HG02678 (cell line): ENCODE results near the gene CCNF.
"Not testable (repeated sequence)": the region's sequence is repeated elsewhere in the genome, so short reads cannot be mapped to it uniquely, and the experiment has no call there.

Experiments
- ATAC-seq: cut with Tn5 transposase; IDR thresholded peaks from one replicate; pipeline ENCODE4 v1.9.1; 2021; ENCODE audit warnings: mild to moderate bottlenecking, moderate library complexity; ENCODE audit not compliant: unreplicated experiment

Gene CCNF, protein sequence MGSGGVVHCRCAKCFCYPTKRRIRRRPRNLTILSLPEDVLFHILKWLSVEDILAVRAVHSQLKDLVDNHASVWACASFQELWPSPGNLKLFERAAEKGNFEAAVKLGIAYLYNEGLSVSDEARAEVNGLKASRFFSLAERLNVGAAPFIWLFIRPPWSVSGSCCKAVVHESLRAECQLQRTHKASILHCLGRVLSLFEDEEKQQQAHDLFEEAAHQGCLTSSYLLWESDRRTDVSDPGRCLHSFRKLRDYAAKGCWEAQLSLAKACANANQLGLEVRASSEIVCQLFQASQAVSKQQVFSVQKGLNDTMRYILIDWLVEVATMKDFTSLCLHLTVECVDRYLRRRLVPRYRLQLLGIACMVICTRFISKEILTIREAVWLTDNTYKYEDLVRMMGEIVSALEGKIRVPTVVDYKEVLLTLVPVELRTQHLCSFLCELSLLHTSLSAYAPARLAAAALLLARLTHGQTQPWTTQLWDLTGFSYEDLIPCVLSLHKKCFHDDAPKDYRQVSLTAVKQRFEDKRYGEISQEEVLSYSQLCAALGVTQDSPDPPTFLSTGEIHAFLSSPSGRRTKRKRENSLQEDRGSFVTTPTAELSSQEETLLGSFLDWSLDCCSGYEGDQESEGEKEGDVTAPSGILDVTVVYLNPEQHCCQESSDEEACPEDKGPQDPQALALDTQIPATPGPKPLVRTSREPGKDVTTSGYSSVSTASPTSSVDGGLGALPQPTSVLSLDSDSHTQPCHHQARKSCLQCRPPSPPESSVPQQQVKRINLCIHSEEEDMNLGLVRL

GRCh38 chr16:2429034-2429770 lies at the start of gene CCNF:
TSS of gene CCNF (plus strand) at chr16:2429447. CDS start at chr16:2429482, 35 bp downstream.
- ATAC-seq, result peak; percentile 87

DNA sequence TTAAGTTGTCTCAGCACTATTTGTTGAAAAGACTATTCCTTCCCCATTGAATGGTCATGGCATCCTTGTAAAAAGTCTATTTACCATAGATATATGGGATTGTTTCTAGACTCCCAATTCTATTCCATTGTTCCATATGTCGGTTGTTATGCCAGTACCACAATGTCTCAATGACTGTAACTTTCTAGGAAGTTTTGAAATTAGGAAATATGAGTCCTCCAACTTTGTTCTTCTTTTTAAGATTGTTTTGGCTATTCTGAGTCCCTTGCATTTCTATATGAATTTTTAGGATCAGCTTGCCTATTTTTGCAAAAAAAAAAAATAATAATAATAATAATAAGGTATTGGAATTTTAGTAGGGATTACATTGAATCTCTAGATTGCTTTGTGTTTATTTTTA lies 45.7 kb upstream of the CCNF start:
- ATAC-seq, result no peak

DNA sequence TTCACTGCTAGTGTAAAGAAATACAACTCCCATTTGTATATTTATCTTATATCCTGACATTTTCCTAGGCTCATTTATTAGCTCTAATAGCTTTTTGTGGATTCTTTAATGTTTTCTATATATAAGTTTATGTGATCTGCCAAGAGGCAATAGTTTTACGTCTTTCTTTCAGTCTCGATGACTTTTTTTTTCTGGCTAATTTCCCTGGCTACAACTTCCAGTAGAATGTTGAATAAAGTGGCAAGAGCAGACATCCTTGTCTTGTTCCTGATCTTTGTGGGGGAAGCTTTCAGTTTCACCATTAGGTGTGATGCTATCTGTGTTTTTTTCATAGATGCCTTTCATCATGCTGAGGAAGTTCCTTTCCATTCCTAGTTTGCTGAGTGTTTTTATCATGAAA lies 44.8 kb upstream of the CCNF start:
- no peak for ATAC-seq

- ATAC-seq, result no peak
Measured at GRCh38 chr16:2385190-2385836, 43.9 kb upstream of the CCNF start.

- not testable (repeated sequence) for ATAC-seq
Measured at GRCh38 chr16:2385982-2386381, 43.3 kb upstream of the CCNF start.

- ATAC-seq, result no peak
Measured at GRCh38 chr16:2386990-2387389, 42.3 kb upstream of the CCNF start.

- no peak for ATAC-seq
Measured at GRCh38 chr16:2388139-2388874, 40.9 kb upstream of the CCNF start.

GRCh38 chr16:2388875-2389433 lies 40.3 kb upstream of the CCNF start:
- no peak for ATAC-seq

DNA sequence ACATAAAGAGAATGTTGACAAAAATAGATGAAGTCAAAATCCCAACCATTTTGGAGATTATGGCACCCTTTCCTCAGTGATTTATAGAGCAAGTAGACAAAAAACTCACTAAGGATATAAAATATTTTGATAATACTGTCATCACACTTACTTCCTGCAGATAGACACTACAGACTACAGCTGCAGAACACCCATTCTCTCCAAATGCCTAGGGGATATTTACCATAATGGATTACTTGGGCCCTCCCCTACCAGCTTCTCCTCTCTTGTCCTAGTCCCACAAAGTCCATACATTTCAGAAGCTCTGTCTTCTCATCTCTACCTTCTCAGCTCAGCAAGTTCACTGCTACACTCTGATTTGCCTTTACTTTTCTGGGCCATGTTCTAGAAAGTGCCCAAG lies 37.2 kb upstream of the CCNF start:
- ATAC-seq, result no peak

DNA sequence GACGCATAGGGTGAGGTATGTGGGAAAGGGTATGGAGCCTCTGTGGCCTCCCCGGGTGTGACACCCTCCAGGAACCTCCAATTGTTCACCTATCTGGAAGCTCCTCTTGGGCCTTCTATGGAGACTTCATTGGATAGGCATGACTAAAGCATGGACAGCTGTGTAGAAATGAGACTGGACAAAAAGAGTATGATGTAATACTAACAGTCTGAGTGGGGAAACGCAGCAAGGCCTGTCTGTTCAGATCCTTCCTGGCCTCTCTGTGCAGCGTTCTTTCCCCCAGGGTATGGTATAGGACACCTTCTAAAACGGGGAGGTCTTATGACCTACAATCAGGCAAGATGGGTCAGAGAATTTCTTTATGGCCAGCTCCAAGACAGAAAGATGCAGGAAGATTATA lies 30.7 kb upstream of the CCNF start:
- ATAC-seq, result no peak

- no peak for ATAC-seq
Measured at GRCh38 chr16:2404099-2404498, 25.1 kb upstream of the CCNF start.

GRCh38 chr16:2415085-2415484 lies 14.2 kb upstream of the CCNF start:
- ATAC-seq, result no peak

- no peak for ATAC-seq
Measured at GRCh38 chr16:2420035-2420434, 9.2 kb upstream of the CCNF start.

- ATAC-seq, result no peak
Measured at GRCh38 chr16:2422123-2422867, 7.0 kb upstream of the CCNF start.

DNA sequence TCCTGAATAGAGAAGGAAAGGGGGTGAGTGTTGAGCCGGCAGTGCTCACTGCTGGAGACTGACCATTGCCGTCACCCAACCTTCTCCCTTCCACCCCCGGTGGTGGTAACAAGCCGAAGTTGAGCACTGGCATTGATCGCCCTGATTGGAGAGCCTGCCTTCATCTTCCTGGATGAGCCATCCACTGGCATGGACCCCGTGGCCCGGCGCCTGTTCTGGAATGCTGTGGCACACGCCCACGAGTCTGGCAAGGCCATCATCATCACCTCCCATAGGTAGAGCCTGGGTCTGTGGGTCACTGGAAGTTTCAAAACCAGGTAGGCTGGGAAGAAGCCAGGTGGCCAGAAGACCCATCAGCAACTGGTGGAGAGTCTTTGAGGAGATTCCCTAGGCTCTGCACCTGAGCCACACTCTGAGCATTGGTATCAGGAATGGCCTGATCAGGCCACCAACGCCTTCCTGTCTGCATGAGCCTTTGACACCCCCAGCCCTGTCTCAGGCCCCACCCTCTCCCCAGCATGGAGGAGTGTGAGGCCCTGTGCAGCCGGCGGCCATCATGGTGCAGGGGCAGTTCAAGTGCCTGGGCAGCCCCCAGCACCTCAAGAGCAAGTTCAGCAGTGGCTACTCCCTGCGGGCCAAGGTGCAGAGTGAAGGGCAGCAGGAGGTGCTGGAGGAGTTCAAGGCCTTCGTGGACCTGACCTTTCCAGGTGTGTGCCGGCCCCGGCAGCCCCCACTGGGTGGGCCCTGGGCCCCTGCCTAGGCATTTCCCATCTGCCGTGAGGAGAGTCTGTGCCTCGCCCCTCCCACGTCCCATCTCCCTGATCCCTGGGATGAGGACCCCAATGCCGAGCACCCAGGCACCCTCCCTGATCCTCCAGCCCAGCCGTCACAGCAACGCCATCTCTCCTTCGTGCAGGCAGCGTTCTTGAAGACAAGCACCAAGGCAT lies 4.9 kb upstream of the CCNF start:
- ATAC-seq, result no peak

DNA sequence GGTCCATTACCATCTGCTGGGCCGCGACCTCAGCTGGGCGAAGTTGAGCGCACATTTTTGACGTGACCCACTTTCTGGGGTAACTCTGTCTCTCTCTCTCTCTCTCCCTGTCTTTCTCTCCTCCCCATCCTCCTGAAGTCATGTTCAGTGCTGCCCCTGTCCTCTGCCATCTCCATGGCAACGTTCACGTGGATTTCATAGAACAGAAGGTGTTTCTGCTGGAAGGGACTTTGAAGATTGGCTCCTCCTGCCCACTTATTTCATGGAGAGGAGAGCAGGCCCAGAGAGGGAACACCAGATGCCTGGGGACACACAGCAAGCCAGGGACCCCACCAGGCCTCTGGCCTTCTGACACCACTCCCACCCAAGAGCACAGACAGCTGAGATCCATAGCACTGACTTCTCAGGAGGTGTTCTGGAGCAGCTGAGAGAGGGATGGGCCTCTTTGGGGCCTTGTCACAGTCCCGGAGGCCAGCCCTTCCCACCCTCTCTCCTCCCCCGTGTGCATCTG lies 4.2 kb upstream of the CCNF start:
- ATAC-seq, result no peak

GRCh38 chr16:2425825-2426430 lies 3.3 kb upstream of the CCNF start:
- no peak for ATAC-seq

DNA sequence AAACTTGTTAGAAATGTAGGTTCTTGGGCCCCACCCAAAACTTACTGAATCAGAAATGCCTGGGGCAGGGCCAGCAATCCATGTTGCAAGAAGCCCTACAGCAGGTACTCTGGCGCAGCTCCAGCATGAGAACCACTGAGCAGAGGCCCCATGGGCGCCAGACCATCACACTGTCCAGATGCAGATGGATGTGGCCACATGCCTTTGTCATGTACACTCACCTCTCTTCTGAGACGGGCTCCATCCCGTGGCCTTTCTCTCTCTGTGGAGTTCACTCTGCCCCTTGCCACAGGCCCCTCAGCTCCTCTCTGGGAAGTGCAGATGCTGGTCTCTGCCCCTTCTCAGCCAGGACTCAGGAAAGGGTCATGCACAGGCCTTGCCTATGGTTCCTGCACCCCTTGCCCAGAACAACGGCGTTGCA lies 2.3 kb upstream of the CCNF start:
- ATAC-seq, result no peak
